ENCODE measurements around the gene TOX2.

GRCh38 chr20:43973671-43974450, 59.2 kb downstream of the TOX2 start:
- no peak for TF ChIP-seq CTCF (IDR thresholded peaks at IDR 0.05)
- TF ChIP-seq POLR2A (IDR thresholded peaks at IDR 0.05), result no peak

Measured in thyroid gland (tissue), 4 donors.